GM21717 (cell line): ENCODE data around the gene ING2.
"Not testable (repeated sequence)": the region's sequence is repeated elsewhere in the genome, so short reads cannot be mapped to it uniquely, and the experiment has no call there.

Experiments used
- ATAC-seq: cut with Tn5 transposase; IDR thresholded peaks from one replicate; pipeline ENCODE4 v1.9.1; 2021; ENCODE audit warnings: mild to moderate bottlenecking, moderate library complexity; ENCODE audit not compliant: unreplicated experiment

ING2 gene

DNA sequence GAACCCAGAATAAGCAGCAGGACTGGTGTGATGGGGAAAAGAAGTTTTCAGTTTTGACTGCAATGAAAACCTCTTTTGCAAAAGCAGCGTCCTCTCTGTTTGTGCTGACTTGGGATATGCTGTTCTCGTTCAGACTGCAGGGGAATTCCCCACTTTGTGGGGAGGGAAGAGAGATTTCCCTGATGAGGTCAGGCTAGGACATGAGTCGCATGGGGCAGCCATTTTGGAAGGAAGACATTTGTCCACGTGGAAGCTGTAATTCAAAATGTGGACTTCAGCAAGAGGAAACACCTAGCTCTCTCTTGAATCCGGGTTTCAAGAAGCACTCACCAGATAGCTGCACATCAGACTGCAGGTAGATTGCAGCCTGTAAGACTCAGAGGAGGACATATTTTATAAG lies 39.3 kb downstream of the ING2 start:
- no peak for ATAC-seq

DNA sequence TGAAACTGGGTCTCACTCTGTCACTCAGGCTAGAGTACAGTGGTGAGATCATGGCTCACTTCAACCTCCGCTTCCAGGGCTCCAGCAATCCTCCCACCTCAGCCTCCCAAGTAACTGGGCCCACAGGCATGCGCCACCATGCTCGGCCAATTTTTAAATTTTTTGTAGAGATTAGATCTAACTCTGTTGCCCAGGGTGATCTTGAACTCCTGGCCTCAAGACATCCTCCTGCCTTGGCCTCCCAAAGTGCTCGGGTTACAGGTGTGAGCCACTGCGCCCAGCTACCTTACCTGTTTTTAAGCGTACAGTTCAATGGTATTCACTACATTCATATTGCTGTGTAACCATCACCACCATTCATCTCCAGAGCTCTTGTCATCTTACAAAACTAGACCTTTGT lies 41.5 kb downstream of the ING2 start:
- ATAC-seq = no peak

DNA sequence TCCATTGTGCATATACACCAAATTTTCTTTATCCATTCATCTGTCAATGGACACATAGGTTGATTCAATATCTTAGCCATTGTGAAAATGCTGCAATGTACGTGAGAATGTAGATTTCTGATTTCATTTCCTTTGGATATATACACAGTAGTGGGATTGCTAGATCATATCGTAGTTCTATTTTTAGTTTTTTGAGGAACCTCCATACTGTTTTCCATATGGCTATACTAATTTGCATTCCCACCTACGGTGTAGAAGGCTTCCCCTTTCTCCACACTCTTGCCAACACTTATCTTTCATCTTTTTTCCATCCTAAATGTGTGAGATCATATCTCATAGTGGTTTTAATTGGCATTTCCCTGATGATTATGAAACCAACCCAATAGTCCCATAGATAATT lies 43.4 kb downstream of the ING2 start:
- ATAC-seq = no peak

DNA sequence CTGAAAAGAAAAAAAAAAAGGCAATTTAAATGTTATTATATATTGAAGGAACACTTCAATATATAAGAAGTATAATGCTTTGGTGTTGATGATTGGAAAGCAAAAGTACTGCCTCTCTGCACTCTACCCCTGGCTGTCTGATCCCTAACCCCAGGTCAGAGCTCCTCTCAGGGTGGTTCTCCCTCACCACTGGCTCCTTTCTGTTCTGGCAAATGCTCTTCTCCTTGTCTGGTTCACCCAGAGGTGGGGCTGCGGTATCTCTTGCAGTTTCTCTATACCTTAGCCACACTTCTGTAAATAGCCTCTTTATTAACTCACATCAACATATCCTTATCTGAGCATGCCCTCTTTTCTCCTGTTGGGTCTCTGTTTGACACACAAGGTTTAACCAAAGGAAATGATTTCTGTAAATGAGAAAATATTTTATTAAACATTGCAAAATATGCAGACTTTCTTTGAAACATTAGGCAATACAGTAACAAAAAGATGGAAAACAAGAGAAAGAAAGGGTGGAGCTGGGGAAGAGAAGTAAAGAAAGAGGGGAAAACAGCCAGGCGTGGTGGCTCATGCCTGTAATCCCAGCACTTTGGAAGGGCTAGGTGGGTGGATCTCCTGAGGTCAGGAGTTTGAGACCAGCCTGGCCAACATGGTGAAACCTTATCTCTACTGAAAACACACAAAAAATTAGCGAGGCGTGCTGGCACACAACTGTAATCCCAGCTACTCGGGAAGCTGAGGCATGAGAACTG lies 45.7 kb downstream of the ING2 start:
- no peak for ATAC-seq

DNA sequence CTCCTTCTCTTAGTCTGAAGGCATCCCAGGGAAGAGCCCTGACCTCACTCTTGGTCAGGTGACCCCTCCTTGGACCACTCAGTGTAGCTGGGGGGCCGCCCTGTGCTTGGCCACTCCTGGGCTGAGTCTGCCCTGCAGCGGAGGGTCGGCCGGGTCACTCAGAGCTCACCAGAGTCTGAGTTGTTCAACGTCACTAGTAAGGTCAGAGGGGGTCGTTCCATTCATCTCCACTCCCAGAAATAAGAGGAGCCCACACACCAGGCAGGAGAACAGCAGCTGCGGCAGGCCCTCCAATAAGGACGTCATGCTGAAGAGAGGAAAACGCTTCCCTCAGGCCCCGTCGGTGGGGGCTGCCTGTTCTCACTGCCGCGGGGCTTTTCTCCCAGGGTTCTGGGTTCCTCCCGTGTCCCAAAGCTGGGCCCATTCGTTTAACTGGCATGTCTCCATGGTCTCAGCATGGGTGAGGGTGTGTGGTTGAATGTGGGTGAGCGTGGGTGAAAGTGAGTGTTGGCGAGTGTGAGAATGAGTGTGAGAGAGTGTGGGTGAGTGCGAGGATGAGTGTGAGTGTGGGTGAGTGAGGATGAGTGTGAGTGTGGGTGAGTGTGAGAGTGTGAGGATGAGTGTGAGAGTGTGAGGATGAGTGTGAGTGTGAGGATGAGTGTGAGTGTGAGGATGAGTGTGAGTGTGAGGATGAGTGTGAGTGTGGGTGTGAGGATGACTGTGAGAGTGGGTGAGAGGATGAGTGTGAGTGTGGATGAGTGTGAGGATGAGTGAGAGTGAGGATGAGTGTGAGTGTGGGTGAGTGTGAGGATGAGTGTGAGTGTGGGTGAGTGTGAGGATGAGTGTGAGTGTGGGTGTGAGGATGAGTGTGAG lies 47.7 kb downstream of the ING2 start:
- no peak for ATAC-seq

DNA sequence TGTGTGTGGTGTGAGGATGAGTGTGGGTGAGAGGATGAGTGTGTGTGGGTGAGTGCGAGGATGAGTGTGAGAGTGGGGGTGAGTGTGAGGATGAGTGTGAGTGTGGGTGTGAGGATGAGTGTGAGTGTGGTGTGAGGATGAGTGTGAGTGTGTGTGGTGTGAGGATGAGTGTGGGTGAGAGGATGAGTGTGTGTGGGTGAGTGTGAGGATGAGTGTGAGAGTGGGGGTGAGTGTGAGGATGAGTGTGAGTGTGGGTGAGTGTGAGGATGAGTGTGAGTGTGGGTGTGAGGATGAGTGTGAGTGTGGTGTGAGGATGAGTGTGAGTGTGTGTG lies 48.3 kb downstream of the ING2 start:
- ATAC-seq = not testable (repeated sequence)

DNA sequence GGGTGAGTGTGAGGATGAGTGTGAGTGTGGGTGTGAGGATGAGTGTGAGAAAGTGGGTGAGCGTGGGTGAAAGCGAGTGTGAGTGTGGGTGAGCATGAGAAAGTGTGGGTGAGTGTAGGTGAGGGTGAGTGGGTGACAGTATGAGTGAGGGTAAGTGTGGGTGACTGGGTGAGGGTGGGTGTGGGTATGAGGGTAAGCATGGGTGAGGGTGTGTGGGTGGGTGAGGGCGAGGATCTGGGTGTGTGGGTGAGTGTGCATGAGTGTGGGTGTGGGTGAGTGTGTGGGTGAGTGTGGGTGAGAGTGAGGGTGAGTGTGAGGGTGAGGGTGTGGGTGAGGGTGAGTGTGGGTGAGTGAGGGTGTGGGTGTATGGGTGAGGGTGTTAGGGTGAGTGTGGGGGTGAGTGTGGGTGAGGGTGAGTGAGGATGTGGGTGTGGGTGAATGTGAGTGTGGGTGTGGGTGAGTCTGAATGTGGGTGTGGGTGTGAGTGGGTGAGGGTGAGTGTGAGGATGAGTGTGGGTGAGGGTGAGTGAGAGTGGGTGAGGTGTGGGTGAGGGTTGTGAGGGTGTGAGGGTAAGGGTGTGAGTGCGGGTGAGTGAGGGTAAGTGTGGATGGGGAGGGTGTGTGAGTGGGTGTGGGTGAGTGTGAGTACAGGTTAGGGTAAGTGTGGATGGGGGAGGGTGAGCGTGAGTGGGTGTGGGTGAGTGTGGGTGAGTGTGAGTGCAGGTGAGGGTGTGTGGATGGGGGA lies 48.9 kb downstream of the ING2 start:
- ATAC-seq = no peak

DNA sequence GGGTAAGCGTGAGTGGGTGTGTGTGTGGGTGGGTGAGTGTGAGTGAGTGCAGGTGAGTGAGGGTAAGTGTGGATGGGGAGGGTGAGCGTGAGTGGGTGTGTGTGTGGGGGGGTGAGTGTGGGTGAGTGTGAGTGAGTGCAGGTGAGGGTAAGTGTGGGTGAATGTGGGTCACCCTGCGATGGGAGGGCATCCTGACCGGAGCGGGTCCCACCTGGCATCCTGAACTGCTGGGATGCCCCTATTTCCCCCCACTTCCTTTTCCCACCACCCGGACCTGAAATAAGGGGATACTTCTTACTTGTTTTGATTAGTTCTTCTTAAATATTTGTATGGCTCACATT lies 49.5 kb downstream of the ING2 start:
- ATAC-seq = no peak

DNA sequence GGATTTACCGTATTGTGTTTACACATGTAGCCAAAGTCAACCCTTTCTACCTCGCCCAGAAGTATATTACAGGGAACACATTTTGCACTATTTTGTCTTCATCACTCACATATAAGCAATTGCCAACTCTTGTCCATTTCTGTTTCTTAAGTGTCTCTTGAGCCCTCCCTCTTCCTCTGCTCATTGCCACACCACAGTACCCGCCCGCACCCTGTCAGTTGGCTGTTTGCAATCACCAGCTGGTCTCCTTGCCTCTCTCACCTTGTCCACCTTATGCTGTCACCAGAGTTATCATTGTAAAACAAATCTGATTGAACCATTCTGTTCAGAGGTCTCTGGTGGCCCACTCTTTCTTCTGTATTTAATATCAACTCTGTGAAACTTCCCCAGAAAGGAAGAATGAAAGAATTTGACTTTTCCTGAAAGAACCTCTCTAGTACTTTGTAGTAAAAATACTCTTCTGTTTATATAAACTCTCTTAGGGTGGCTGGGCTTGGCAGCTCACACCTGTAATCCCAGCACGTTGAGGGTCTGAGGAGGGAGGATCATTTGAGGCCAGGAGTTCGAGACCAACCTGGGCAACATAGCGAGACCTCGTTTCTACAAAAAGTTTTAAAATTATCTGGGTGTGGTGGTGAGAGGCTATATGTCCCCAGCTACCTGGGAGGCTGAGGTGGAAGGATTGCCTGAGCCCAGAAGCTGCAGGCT lies 50.2 kb downstream of the ING2 start:
- no peak for ATAC-seq

DNA sequence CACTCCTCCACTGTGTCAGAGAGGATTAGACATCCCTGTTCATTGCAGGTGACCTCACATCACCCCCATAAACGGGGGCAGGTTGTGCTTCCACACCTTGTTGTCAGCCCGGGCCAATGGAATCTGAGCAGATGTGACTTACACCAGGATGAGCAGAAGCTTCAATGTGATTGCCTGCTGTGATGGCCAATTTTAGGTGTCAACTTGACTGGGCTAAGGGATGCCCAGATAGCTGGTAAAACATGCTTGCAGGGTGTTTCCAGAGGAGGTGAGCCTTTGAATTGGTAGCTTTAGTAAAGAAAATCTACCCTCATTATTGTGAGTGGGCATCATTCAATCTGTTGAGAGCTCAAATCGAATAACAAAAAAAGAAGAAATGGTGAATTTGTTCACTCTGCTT lies 52.1 kb downstream of the ING2 start:
- ATAC-seq = no peak

DNA sequence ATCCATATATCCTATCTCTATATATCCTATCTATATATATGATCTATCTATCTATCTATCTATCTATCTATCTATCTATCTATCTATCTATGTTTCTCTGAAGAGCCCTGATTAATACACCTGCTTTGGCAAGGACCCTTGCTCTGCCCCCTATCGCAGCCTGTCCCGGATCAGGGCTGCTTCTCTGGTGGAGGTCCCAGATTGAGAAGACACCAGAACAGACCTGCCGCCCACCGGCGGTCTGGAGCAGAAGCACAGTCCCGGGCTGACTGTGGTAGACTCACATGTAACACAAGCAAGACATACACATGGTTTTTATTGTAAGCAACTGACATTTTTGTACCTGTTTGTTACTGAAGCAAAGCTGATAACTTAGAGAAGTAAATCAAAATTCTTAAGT lies 52.8 kb downstream of the ING2 start:
- no peak for ATAC-seq

DNA sequence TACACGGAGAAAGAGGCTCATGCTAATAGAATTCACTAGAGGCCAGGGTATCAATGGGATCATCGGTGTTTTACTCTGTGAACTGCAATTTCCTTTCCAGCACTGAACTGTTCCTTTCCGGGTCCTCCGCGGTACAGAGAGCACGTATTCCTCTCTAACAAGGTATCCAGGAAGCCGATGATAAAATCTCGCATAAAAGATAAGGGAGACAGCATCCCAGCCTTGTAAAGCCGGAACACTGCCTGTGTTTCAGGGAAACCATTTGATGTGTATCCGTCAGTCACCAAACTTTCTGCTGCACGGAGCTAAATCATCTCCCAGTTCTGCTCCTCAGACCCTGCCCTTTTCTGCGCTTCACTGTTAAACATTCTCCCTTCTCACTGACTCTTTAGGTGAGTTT lies 54.0 kb downstream of the ING2 start:
- ATAC-seq = no peak

DNA sequence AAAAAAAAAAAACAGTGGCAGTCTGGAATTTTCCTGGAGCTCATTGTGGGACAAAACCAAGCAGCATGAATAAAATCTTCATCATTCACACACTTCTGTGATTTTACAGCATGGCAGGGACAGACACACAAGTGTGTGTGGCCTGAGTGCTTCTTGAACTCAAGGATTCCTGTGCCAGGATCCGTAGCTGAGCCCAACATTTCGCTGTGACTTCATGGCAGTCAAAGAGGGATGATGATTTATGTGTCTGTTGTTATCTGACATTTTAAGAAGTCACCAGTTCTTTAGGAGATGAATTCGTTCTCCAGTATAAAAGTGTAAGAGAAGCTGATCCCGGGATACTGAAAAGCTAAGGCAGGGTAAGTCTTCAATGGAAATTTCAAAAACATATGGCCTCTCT lies 57.0 kb downstream of the ING2 start:
- no peak for ATAC-seq
